ENCODE measurements around the gene LRCH3. TPM values are rescaled to one million over a fixed set of nuclear protein-coding genes. Genes with fewer than 3 reads are reported as not detected.
"Not testable (repeated sequence)": the region's sequence is repeated elsewhere in the genome, so short reads cannot be mapped to it uniquely, and the experiment has no call there.

The LRCH3 gene
- total and polyA plus RNA-seq, 2 of the 13 experiments (the other 11 are each of a cell fraction or from before 2014, with no cell fraction given) = 25.5 to 103 TPM

GRCh38 chr3:197884330-197884729 lies 93.3 kb downstream of the LRCH3 start:
- H3K79me2 ChIP-seq (ENCODE audit: insufficient read depth, low read length); H3K9ac ChIP-seq (ENCODE audit: insufficient read depth, low read depth, low read length); H3K27ac ChIP-seq (ENCODE audit: extremely low read length, insufficient read depth, low read length); H3K27me3 ChIP-seq (ENCODE audit: control insufficient read depth in 1 of 2, insufficient read depth in 2 of 2, low read length in 2 of 2); ATAC-seq; H3K4me2 ChIP-seq (ENCODE audit: low read depth, low read length); BruUV-seq (replicated peaks); H3K4me3 ChIP-seq (replicated peaks in 1 of 3; ENCODE audit: insufficient read depth in 1 of 3, low read depth in 2 of 3, low read length in 3 of 3); H2AFZ ChIP-seq (ENCODE audit: low read length); FAIRE-seq; DNase-seq (ENCODE audit: low spot score); intact Hi-C loops (cut with micrococcal nuclease; ENCODE audit: unreplicated experiment); CTCF ChIA-PET (ENCODE audit: low intra/inter-chr PET ratio, low total read pairs); H3K9me3 ChIP-seq (ENCODE audit: low read length); in situ Hi-C loops (cut with HindIII; ENCODE audit: extremely low pct_ligation_motif_present, low pct_unique_long_range_greater_than_20kb); POLR2A ChIA-PET: not testable (repeated sequence)
- Histone ChIP-seq H4K20me1 (ENCODE audit: insufficient read depth, low read length) (peaks cover 23% of the 10 kb centered on the region; the same call in 1 of the 2 replicates), H3K36me3 (replicated peaks in 1 of 2; ENCODE audit: control insufficient read depth in 1 of 2, insufficient read depth in 2 of 2, low read length in 2 of 2) (peaks cover 4 to 14% of the 10 kb centered on the region in 2 experiments; a peak in 4 of 5 replicates), H3K4me1 (ENCODE audit: insufficient read depth, low read length) (peaks cover 24% of the 10 kb centered on the region)
- WGBS (ENCODE audit: low lambda C conversion rate) = 96% methylated on average over 13 of the region's 17 CpGs

DNA sequence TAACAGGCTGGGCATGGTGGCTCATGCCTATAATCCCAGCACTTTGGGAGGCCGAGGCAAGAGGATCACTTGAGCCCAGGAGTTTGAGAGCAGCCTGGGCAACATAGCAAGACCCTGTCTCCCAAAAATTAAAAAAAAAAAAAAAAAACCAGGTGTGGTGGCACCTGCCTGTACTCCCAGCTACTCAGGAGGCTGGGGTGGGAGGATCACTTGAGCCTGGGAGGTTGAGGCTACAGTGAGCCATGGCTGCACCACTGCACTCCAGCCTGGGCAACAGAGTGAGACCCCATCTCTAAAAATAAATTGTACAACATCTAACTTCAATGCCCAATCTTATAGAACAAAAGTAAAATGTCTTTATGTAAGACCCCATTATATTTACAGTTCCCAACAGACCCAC lies 95.0 kb downstream of the LRCH3 start:
- POLR2A ChIA-PET; H3K9me3 ChIP-seq (ENCODE audit: low read length); DNase-seq (ENCODE audit: low spot score); H3K27me3 ChIP-seq (ENCODE audit: control insufficient read depth in 1 of 2, insufficient read depth in 2 of 2, low read length in 2 of 2); H3K79me2 ChIP-seq (ENCODE audit: insufficient read depth, low read length); CTCF ChIA-PET (ENCODE audit: low intra/inter-chr PET ratio, low total read pairs); H3K9ac ChIP-seq (ENCODE audit: insufficient read depth, low read depth, low read length); intact Hi-C loops (cut with micrococcal nuclease; ENCODE audit: unreplicated experiment); BruUV-seq (replicated peaks); H3K27ac ChIP-seq (ENCODE audit: extremely low read length, insufficient read depth, low read length); H3K4me3 ChIP-seq (replicated peaks in 1 of 3; ENCODE audit: insufficient read depth in 1 of 3, low read depth in 2 of 3, low read length in 3 of 3); ATAC-seq; H2AFZ ChIP-seq (ENCODE audit: low read length); H3K4me1 ChIP-seq (ENCODE audit: insufficient read depth, low read length); H3K4me2 ChIP-seq (ENCODE audit: low read depth, low read length); in situ Hi-C loops (cut with HindIII; ENCODE audit: extremely low pct_ligation_motif_present, low pct_unique_long_range_greater_than_20kb); FAIRE-seq: not testable (repeated sequence)
- 92% methylated on average over 1 of the region's 1 CpG for WGBS (ENCODE audit: low lambda C conversion rate)
- Histone ChIP-seq H3K36me3 (replicated peaks in 1 of 2; ENCODE audit: control insufficient read depth in 1 of 2, insufficient read depth in 2 of 2, low read length in 2 of 2) (peaks cover 4 to 14% of the 10 kb centered on the region in 2 experiments; a peak in 4 of 5 replicates), H4K20me1 (ENCODE audit: insufficient read depth, low read length) (peaks cover 13% of the 10 kb centered on the region; the same call in 1 of the 2 replicates)
- TF ChIP-seq ZNF121 (CRISPR knock-in tag; IDR thresholded peaks at IDR 0.05) = peak; percentile 71
- peak; percentile 24; the same call in 1 of the 2 replicates for TF ChIP-seq ZNF770 (CRISPR knock-in tag; IDR thresholded peaks at IDR 0.05)

GRCh38 chr3:197887430-197888053 lies 96.5 kb downstream of the LRCH3 start:
- H3K4me1 ChIP-seq (ENCODE audit: insufficient read depth, low read length); DNase-seq (ENCODE audit: low spot score); H3K36me3 ChIP-seq (replicated peaks in 1 of 2; ENCODE audit: control insufficient read depth in 1 of 2, insufficient read depth in 2 of 2, low read length in 2 of 2); intact Hi-C loops (cut with micrococcal nuclease; ENCODE audit: unreplicated experiment); H3K9ac ChIP-seq (ENCODE audit: insufficient read depth, low read depth, low read length); H3K27me3 ChIP-seq (ENCODE audit: control insufficient read depth in 1 of 2, insufficient read depth in 2 of 2, low read length in 2 of 2); in situ Hi-C loops (cut with HindIII; ENCODE audit: extremely low pct_ligation_motif_present, low pct_unique_long_range_greater_than_20kb); POLR2A ChIA-PET; ATAC-seq; H3K4me2 ChIP-seq (ENCODE audit: low read depth, low read length); CTCF ChIA-PET (ENCODE audit: low intra/inter-chr PET ratio, low total read pairs); H4K20me1 ChIP-seq (ENCODE audit: insufficient read depth, low read length); H3K9me3 ChIP-seq (ENCODE audit: low read length); H2AFZ ChIP-seq (ENCODE audit: low read length); H3K27ac ChIP-seq (ENCODE audit: extremely low read length, insufficient read depth, low read length); H3K4me3 ChIP-seq (replicated peaks in 1 of 3; ENCODE audit: insufficient read depth in 1 of 3, low read depth in 2 of 3, low read length in 3 of 3); FAIRE-seq; BruUV-seq (replicated peaks); H3K79me2 ChIP-seq (ENCODE audit: insufficient read depth, low read length): not testable (repeated sequence)
- WGBS (ENCODE audit: low lambda C conversion rate) = 87% methylated on average over 3 of the region's 5 CpGs
